HCT116 (cell line): ENCODE measurements around the gene FBLN7. TPM values are rescaled to one million over a fixed set of nuclear protein-coding genes. Genes with fewer than 3 reads are reported as not detected.

ENCODE experiments used
- ATAC-seq: fragments of 200-7000 bp; cut with Tn5 transposase; 2 replicates; pipeline ENCODE4 v1.9.1; 2020; ENCODE audit warnings: mild to moderate bottlenecking, moderate library complexity
- BruUV-seq: library from RNA; stranded (reverse); fragments of 400-500 nt; replicated peaks from 2 replicates; lab custom pipeline; 2021; lab: Mats Ljungman, UMichigan
- CTCF ChIA-PET: fragments of 300-600 bp; sonication (Branson Sonifier 250); formaldehyde crosslinking; loops from one replicate; lab custom pipeline; 2021; ENCODE audit warnings: antibody characterized with exemption; lab: Charles Lee
- POLR2A ChIA-PET: fragments of 300-600, 350-600 bp; sonication (Branson Sonifier 250); formaldehyde crosslinking; loops from one replicate; lab custom pipeline; 2021; ENCODE audit warnings: antibody characterized with exemption; lab: Charles Lee
- RAD21 ChIA-PET, 2 experiments: fragments of 300-600 bp; sonication (Branson Sonifier 250); formaldehyde crosslinking; loops; one replicate each; lab custom pipeline; 2023; ENCODE audit warnings: low total read pairs in 2 of 2; ENCODE audit not compliant: uncharacterized antibody in 2 of 2, unreplicated experiment in 2 of 2, low non-redundant PET in 1 of 2; lab: Charles Lee
- DNase-seq: peaks from one replicate; pipeline ENCODE4 v3.0.0-alpha.2; 2010; ENCODE audit warnings: low read depth, low spot score
- H2AFZ ChIP-seq: fragments of 200-600 bp; shearing (Covaris generic), sonication (generic); 2 replicates; pipeline ENCODE4 v1.6.1; 2017; ENCODE audit warnings: low read depth, mixed run types, mixed read lengths, antibody characterized with exemption, low read length; ENCODE audit not compliant: poor library complexity, severe bottlenecking
- H3K27ac ChIP-seq: 2 replicates; pipeline ENCODE4 v1.5.1; 2012; ENCODE audit warnings: low read depth, low read length
- H3K27me3 ChIP-seq: fragments of 200-600 bp; sonication (generic); 2 replicates; pipeline ENCODE4 v1.6.1; 2016; ENCODE audit warnings: mixed run types, low read length, mixed read lengths; ENCODE audit not compliant: insufficient read depth
- H3K36me3 ChIP-seq, 2 experiments: fragments of 200-500 bp in 1 of 2; fragments of 200-600 bp in 1 of 2; sonication (Bioruptor generic) in 1 of 2; sonication (generic) in 1 of 2; 2 replicates each; pipeline versions ENCODE4 v1.5.1 to v1.6.1; 2014 to 2016; ENCODE audit warnings: low read length in 2 of 2, inconsistent platforms in 1 of 2, mixed read lengths in 1 of 2, mixed run types in 1 of 2; ENCODE audit not compliant: insufficient read depth in 2 of 2, control insufficient read depth in 1 of 2
- H3K4me1 ChIP-seq, 2 experiments: fragments of 200-600 bp in 1 of 2; sonication (generic) in 1 of 2; 2 replicates each; pipeline versions ENCODE4 v1.5.1 to v1.6.1; 2012 to 2017; ENCODE audit warnings: low read length in 2 of 2, inconsistent platforms in 1 of 2, mild to moderate bottlenecking in 1 of 2, mixed read lengths in 1 of 2, mixed run types in 1 of 2, moderate library complexity in 1 of 2; ENCODE audit not compliant: insufficient read depth in 2 of 2, control insufficient read depth in 1 of 2
- H3K4me2 ChIP-seq: fragments of 200-600 bp; sonication (generic); 2 replicates; pipeline ENCODE4 v1.6.1; 2017; ENCODE audit warnings: mixed run types, low read length, mixed read lengths
- H3K4me3 ChIP-seq, 2 experiments: fragments of 200-600 bp in 1 of 2; sonication (generic) in 1 of 2; replicated peaks in 1 of 2; 2 replicates each; pipeline ENCODE4 v1.5.1; 2011 to 2016; ENCODE audit warnings: low read length in 2 of 2, control low read depth in 1 of 2, low read depth in 1 of 2, mild to moderate bottlenecking in 1 of 2, mixed read lengths in 1 of 2, mixed run types in 1 of 2
- H3K79me2 ChIP-seq: fragments of 200-600 bp; sonication (generic); 2 replicates; pipeline ENCODE4 v1.6.1; 2017; ENCODE audit warnings: mild to moderate bottlenecking, mixed run types, low read length, moderate library complexity, mixed read lengths; ENCODE audit not compliant: insufficient read depth
- H3K9ac ChIP-seq: fragments of 200-600 bp; sonication (generic); 2 replicates; pipeline ENCODE4 v1.6.1; 2016; ENCODE audit warnings: low read length, mixed read lengths
- H3K9me2 ChIP-seq: fragments of 200-600 bp; sonication (generic), shearing (Covaris generic); 2 replicates; pipeline ENCODE4 v1.6.1; 2017; ENCODE audit warnings: mixed run types, mild to moderate bottlenecking, moderate library complexity; ENCODE audit not compliant: insufficient read depth
- H3K9me3 ChIP-seq, 2 experiments: fragments of 200-500 bp in 1 of 2; fragments of 200-600 bp in 1 of 2; sonication (Bioruptor generic) in 1 of 2; sonication (generic) in 1 of 2; 2 replicates each; pipeline ENCODE4 v1.6.1; 2014 to 2017; ENCODE audit warnings: low read length in 2 of 2, mixed read lengths in 2 of 2, inconsistent platforms in 1 of 2, low read depth in 1 of 2, mild to moderate bottlenecking in 1 of 2, mixed run types in 1 of 2, moderate library complexity in 1 of 2; ENCODE audit not compliant: control insufficient read depth in 1 of 2, insufficient read depth in 1 of 2
- H4K20me1 ChIP-seq: fragments of 200-600 bp; sonication (generic), shearing (Covaris generic); 2 replicates; pipeline ENCODE4 v1.6.1; 2017; ENCODE audit warnings: mixed run types, mild to moderate bottlenecking, moderate library complexity; ENCODE audit not compliant: insufficient read depth
- ATF3 ChIP-seq: IDR thresholded peaks from 2 replicates; pipeline ENCODE4 v1.6.1; 2012
- EZH2phosphoT487 ChIP-seq: fragments of 200-600 bp; IDR thresholded peaks from 2 replicates; pipeline ENCODE4 v1.6.1; 2018; ENCODE audit warnings: antibody characterized with exemption, borderline replicate concordance
- JUND ChIP-seq: IDR thresholded peaks from 2 replicates; pipeline ENCODE4 v1.6.1; 2012
- POLR2AphosphoS5 ChIP-seq: IDR thresholded peaks from 2 replicates; pipeline ENCODE4 v1.6.1; 2011; ENCODE audit warnings: mild to moderate bottlenecking, low read depth, low read length, moderate library complexity
- SIN3A ChIP-seq: IDR thresholded peaks from 2 replicates; pipeline ENCODE4 v1.6.1; 2012; ENCODE audit warnings: low read depth
- TCF7L2 ChIP-seq: IDR thresholded peaks from 2 replicates; pipeline ENCODE4 v1.7.0; 2011; ENCODE audit warnings: borderline replicate concordance, inconsistent platforms; ENCODE audit not compliant: insufficient read depth, insufficient read length; ENCODE audit errors: extremely low read depth
- YY1 ChIP-seq: IDR thresholded peaks from 2 replicates; pipeline ENCODE4 v1.6.1; 2011; ENCODE audit warnings: low read length, low read depth, moderate library complexity, mild to moderate bottlenecking; ENCODE audit not compliant: insufficient replicate concordance; ENCODE audit errors: extremely low read depth
- ZBTB33 ChIP-seq: IDR thresholded peaks from 2 replicates; pipeline ENCODE4 v1.6.1; 2011; ENCODE audit warnings: mild to moderate bottlenecking, low read length, moderate library complexity; ENCODE audit not compliant: insufficient replicate concordance; ENCODE audit errors: extremely low read depth
- ZFX ChIP-seq: fragments of 450-650 bp; IDR thresholded peaks from 2 replicates; pipeline ENCODE4 v1.6.1; 2017
- ZNF274 ChIP-seq: fragments of 200-500 bp; sonication (Bioruptor generic); IDR thresholded peaks from 2 replicates; pipeline ENCODE4 v1.6.1; 2014; ENCODE audit warnings: mild to moderate bottlenecking, low read depth, low read length, inconsistent platforms
- intact Hi-C: fragments of 100-400 bp; cut with micrococcal nuclease; formaldehyde crosslinking; loops from 2 replicates; pipeline ENCODE4 v1.10.0; 2022
- total RNA-seq: library from RNA; stranded (reverse); gene quantifications from one replicate; pipeline ENCODE4 v1.2.1, GENCODE V29; 2021; ENCODE audit not compliant: unreplicated experiment
- TF ChIP-seq, protein P1 (sequence below), 3 experiments: fragments of 200-600 bp in 1 of 3; sonication (generic) in 1 of 3; IDR thresholded peaks in 2 of 3; conservative IDR thresholded peaks in 1 of 3; 2 replicates each; pipeline ENCODE4 v1.5.1; 2012 to 2017; ENCODE audit warnings: low read depth in 2 of 3, low read length in 2 of 3, antibody characterized with exemption in 1 of 3, borderline replicate concordance in 1 of 3, control low read depth in 1 of 3, mild to moderate bottlenecking in 1 of 3, mixed read lengths in 1 of 3, mixed run types in 1 of 3, moderate library complexity in 1 of 3; ENCODE audit not compliant: insufficient read depth in 1 of 3

FBLN7 gene
- total RNA-seq, 1 experiment from 2014 or later: 0.34 TPM

DNA sequence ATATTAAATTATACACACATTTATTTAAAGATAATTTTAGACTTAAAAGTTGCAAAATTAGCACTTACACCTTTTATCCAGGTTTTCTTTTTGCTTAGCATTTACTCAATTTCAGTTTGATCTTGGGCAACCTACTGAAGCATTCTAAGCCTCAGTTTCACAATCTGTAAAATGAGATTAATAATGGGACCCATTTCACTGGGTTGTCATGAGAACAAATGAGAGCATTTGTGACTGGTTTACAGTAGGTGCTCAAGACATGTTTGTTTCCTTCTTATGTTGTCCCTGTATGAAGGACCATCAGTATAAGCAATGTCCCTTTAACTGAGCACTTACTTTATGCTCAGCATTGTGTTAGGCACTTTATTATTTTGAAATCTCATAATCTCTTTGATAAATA, 4.8 kb upstream of the FBLN7 start:
- no peaks in the 10 kb centered on the region for H3K4me1 ChIP-seq
- POLR2A ChIA-PET: no interaction called here
- H3K27me3 ChIP-seq: no peaks in the 10 kb centered on the region
- RAD21 ChIA-PET: no interaction called here
- no peaks in the 10 kb centered on the region for H3K79me2 ChIP-seq
- no peak for ATAC-seq
- H3K4me2 ChIP-seq: no peak overlapping the region
- no peak overlapping the region for H2AFZ ChIP-seq
- intact Hi-C loops: loop anchor here (5.0 kb wide), 1 partner anchor 444 kb away; no protein-coding TSS in a partner anchor
- no peak overlapping the region for H3K4me3 ChIP-seq
- CTCF ChIA-PET: interaction anchor here (2.2 kb wide), 1 partner anchor 12 kb away, joined by 8 read pairs; no protein-coding TSS in a partner anchor
- DNase-seq: no peak
- H3K9me3 ChIP-seq: no peaks in the 10 kb centered on the region; a peak in 1 of 4 replicates
- H3K36me3 ChIP-seq: no peaks in the 10 kb centered on the region
- no peaks in the 10 kb centered on the region for H3K9me2 ChIP-seq
- H3K9ac ChIP-seq: no peak overlapping the region
- no peak for TF ChIP-seq YY1
- TF ChIP-seq ZNF274: no peak
- no peak for TF ChIP-seq SIN3A
- TF ChIP-seq, protein P1, sequence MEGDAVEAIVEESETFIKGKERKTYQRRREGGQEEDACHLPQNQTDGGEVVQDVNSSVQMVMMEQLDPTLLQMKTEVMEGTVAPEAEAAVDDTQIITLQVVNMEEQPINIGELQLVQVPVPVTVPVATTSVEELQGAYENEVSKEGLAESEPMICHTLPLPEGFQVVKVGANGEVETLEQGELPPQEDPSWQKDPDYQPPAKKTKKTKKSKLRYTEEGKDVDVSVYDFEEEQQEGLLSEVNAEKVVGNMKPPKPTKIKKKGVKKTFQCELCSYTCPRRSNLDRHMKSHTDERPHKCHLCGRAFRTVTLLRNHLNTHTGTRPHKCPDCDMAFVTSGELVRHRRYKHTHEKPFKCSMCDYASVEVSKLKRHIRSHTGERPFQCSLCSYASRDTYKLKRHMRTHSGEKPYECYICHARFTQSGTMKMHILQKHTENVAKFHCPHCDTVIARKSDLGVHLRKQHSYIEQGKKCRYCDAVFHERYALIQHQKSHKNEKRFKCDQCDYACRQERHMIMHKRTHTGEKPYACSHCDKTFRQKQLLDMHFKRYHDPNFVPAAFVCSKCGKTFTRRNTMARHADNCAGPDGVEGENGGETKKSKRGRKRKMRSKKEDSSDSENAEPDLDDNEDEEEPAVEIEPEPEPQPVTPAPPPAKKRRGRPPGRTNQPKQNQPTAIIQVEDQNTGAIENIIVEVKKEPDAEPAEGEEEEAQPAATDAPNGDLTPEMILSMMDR (IDR thresholded peaks at IDR 0.05 in 2 of 3, conservative IDR thresholded peaks at IDR 0.05 in 1 of 3; ENCODE audit: borderline replicate concordance in 1 of 3, insufficient read depth in 1 of 3, low read depth in 2 of 3, low read length in 2 of 3): no peak
- TF ChIP-seq POLR2AphosphoS5: no peak
- no peak for TF ChIP-seq ZFX
- TF ChIP-seq EZH2phosphoT487: no peak
- TF ChIP-seq ATF3: no peak
- TF ChIP-seq TCF7L2: no peak
- no peak for TF ChIP-seq JUND
- TF ChIP-seq ZBTB33: no peak
- no TSS peak for BruUV-seq
- no peaks in the 10 kb centered on the region for H4K20me1 ChIP-seq
- no peak overlapping the region for H3K27ac ChIP-seq
